B cell (primary cell): ENCODE data around the gene MLLT10. TPM values are rescaled to one million over a fixed set of nuclear protein-coding genes. Genes with fewer than 3 reads are reported as not detected.

Experiments
- ATAC-seq: fragments of 200-7000 bp; cut with Tn5 transposase; one replicate; pipeline ENCODE4 v1.10.0; 2021; ENCODE audit warnings: low read depth, mild to moderate bottlenecking, moderate number of reproducible peaks, moderate library complexity
- CTCF ChIA-PET: fragments of 350-600 bp; sonication (Branson Sonifier 250); formaldehyde crosslinking; loops from one replicate; lab custom pipeline; 2021; ENCODE audit warnings: antibody characterized with exemption, inconsistent platforms; lab: Charles Lee
- POLR2A ChIA-PET: fragments of 350-600 bp; sonication (Branson Sonifier 250); formaldehyde crosslinking; loops from one replicate; lab custom pipeline; 2021; ENCODE audit warnings: antibody characterized with exemption; lab: Charles Lee
- DNase-seq: peaks from one replicate; pipeline ENCODE4 v3.0.0; 2013
- H2AFZ ChIP-seq: 2 replicates; pipeline ENCODE4 v1.6.1; 2012; ENCODE audit warnings: mild to moderate bottlenecking, low read depth, low read length; ENCODE audit not compliant: insufficient read depth, poor library complexity, severe bottlenecking
- H3K27ac ChIP-seq, 2 donors: 1 replicate in 1 of 2; 2 replicates in 1 of 2; pipeline ENCODE4 v1.5.1; 2012 to 2013; ENCODE audit warnings: low read length in 2 of 2, mild to moderate bottlenecking in 2 of 2, moderate library complexity in 1 of 2
- H3K27me3 ChIP-seq, 4 experiments: fragments of 200-600 bp in 1 of 4; sonication (generic) in 1 of 4; replicated peaks in 1 of 4; 1 replicate in 2 of 4; 2 replicates in 2 of 4; pipeline versions ENCODE4 v1.6.1 to v1.7.0; 2013 to 2016; ENCODE audit warnings: low read length in 3 of 4, mild to moderate bottlenecking in 2 of 4, mixed read lengths in 1 of 4, moderate library complexity in 1 of 4; ENCODE audit not compliant: insufficient read depth in 4 of 4, control insufficient read depth in 3 of 4; ENCODE audit errors: control extremely low read depth in 1 of 4
- H3K36me3 ChIP-seq, 2 experiments: replicated peaks in 1 of 2; 1 replicate in 1 of 2; 2 replicates in 1 of 2; pipeline versions ENCODE4 v1.6.1 to v1.7.1; 2013; ENCODE audit warnings: low read length in 1 of 2; ENCODE audit not compliant: insufficient read depth in 2 of 2, control insufficient read depth in 1 of 2; ENCODE audit errors: control extremely low read depth in 1 of 2, extremely low read depth in 1 of 2
- H3K4me1 ChIP-seq, 2 donors: fragments of 200-600 bp in 1 of 2; sonication (generic) in 1 of 2; 1 replicate in 1 of 2; 2 replicates in 1 of 2; pipeline versions ENCODE4 v1.5.1 to v1.6.1; 2013 to 2017; ENCODE audit warnings: low read length in 2 of 2; ENCODE audit not compliant: control insufficient read depth in 2 of 2, insufficient read depth in 2 of 2
- H3K4me2 ChIP-seq: replicated peaks from 2 replicates; pipeline ENCODE3; 2012; ENCODE audit warnings: mild to moderate bottlenecking, low read depth, low read length; ENCODE audit not compliant: poor library complexity, severe bottlenecking
- H3K4me3 ChIP-seq, 5 experiments: fragments of 200-600 bp in 1 of 5; sonication (generic) in 1 of 5; 1 replicate in 3 of 5; 2 replicates in 2 of 5; pipeline versions ENCODE4 v1.5.1 to v1.7.0; 2011 to 2016; ENCODE audit warnings: low read length in 4 of 5, mild to moderate bottlenecking in 4 of 5, low read depth in 2 of 5, control low read depth in 1 of 5, moderate library complexity in 1 of 5; ENCODE audit not compliant: insufficient read depth in 1 of 5; ENCODE audit errors: control extremely low read depth in 1 of 5, extremely low read depth in 1 of 5
- H3K79me2 ChIP-seq: fragments of 200-600 bp; sonication (generic); one replicate; pipeline ENCODE4 v1.6.0; 2016; ENCODE audit warnings: low read length; ENCODE audit not compliant: control insufficient read depth, insufficient read depth
- H3K9ac ChIP-seq: fragments of 200-600 bp; sonication (generic); 2 replicates; pipeline ENCODE4 v1.6.1; 2017; ENCODE audit warnings: mild to moderate bottlenecking, low read length, moderate library complexity
- H3K9me3 ChIP-seq, 3 donors: one replicate each; pipeline versions ENCODE4 v1.6.1 to v1.7.1; 2013; ENCODE audit warnings: low read length in 2 of 3; ENCODE audit not compliant: control insufficient read depth in 2 of 3, insufficient read depth in 1 of 3; ENCODE audit errors: control extremely low read depth in 1 of 3
- H4K20me1 ChIP-seq: 2 replicates; pipeline ENCODE4 v1.6.0; 2012; ENCODE audit warnings: mild to moderate bottlenecking, low read length; ENCODE audit not compliant: insufficient read depth, control insufficient read depth, poor library complexity, severe bottlenecking
- H3K27ac Mint-ChIP-seq: one replicate; pipeline ENCODE4 v1.8.0; 2021; ENCODE audit warnings: mixed read lengths
- H3K27me3 Mint-ChIP-seq: one replicate; pipeline ENCODE4 v1.8.0; 2021; ENCODE audit warnings: mixed read lengths
- H3K4me1 Mint-ChIP-seq: one replicate; pipeline ENCODE4 v1.8.0; 2021; ENCODE audit warnings: mixed read lengths
- H3K4me3 Mint-ChIP-seq: one replicate; pipeline ENCODE4 v1.8.0; 2021; ENCODE audit warnings: mixed read lengths
- H3K9me3 Mint-ChIP-seq: one replicate; pipeline ENCODE4 v1.8.0; 2022; ENCODE audit warnings: mixed read lengths; ENCODE audit not compliant: insufficient read depth
- EZH2 ChIP-seq: IDR thresholded peaks from 2 replicates; pipeline ENCODE4 v1.6.1; 2012; ENCODE audit warnings: borderline replicate concordance, low read depth, mild to moderate bottlenecking, moderate library complexity, low read length; ENCODE audit not compliant: insufficient read depth, poor library complexity, severe bottlenecking
- WGBS: methylation state at CpG from one replicate; pipeline ENCODE4 v1.1.5; 2013; ENCODE audit warnings: missing lambda C conversion rate; ENCODE audit not compliant: insufficient coverage; 5-methylcytosine and 5-hydroxymethylcytosine counted together
- intact Hi-C: fragments of 100-400 bp; cut with micrococcal nuclease; formaldehyde crosslinking; loops from one replicate; pipeline ENCODE4 v1.10.0; 2022
- polyA plus RNA-seq: library from polyadenylated mRNA; depleted of rRNA; stranded (reverse); fragments of >200 nt; gene quantifications from 2 replicates; pipeline ENCODE4 v1.2.3, GENCODE V29; 2012
- total RNA-seq, 2 donors: library from RNA; stranded (reverse); fragments of 120-200 nt in 1 of 2; gene quantifications; 1 replicate in 1 of 2; 2 replicates in 1 of 2; pipeline versions ENCODE4 v1.2.3 to v1.2.4, GENCODE V29; 2013 to 2022
- TF ChIP-seq, protein P1 (sequence below): fragments of 200-600 bp; IDR thresholded peaks from one replicate; pipeline ENCODE4 v1.8.0; 2022; ENCODE audit warnings: antibody characterized with exemption, mild to moderate bottlenecking

The MLLT10 gene
- total and polyA plus RNA-seq, 2 donors (not counting 1 experiment from before 2014, with no cell fraction given), result 21.7 to 70.5 TPM

DNA sequence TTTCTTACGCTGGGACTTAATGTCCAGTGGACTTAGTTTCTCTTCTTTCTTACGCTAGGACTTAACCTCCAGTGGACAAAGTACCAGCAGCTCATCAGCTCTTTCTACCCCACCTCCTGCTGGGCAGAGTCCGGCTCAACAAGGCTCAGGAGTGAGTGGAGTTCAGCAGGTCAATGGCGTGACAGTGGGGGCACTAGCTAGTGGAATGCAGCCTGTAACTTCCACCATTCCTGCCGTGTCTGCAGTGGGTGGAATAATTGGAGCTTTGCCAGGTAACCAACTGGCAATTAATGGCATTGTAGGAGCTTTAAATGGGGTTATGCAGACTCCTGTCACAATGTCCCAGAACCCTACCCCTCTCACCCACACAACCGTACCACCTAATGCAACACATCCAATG, 199.7 kb downstream of the MLLT10 start:
- Mint-ChIP-seq H3K4me3 (no peak overlapping the region), H3K27me3 (no peaks in the 10 kb centered on the region), H3K4me1 (no peaks in the 10 kb centered on the region), H3K27ac (no peak overlapping the region), H3K9me3 (no peaks in the 10 kb centered on the region)
- H3K4me1 ChIP-seq, result no peaks in the 10 kb centered on the region
- H3K27me3 ChIP-seq, result no peaks in the 10 kb centered on the region
- TF ChIP-seq, protein P1, sequence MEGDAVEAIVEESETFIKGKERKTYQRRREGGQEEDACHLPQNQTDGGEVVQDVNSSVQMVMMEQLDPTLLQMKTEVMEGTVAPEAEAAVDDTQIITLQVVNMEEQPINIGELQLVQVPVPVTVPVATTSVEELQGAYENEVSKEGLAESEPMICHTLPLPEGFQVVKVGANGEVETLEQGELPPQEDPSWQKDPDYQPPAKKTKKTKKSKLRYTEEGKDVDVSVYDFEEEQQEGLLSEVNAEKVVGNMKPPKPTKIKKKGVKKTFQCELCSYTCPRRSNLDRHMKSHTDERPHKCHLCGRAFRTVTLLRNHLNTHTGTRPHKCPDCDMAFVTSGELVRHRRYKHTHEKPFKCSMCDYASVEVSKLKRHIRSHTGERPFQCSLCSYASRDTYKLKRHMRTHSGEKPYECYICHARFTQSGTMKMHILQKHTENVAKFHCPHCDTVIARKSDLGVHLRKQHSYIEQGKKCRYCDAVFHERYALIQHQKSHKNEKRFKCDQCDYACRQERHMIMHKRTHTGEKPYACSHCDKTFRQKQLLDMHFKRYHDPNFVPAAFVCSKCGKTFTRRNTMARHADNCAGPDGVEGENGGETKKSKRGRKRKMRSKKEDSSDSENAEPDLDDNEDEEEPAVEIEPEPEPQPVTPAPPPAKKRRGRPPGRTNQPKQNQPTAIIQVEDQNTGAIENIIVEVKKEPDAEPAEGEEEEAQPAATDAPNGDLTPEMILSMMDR, result no peak
- TF ChIP-seq EZH2, result no peak
- H3K79me2 ChIP-seq, result no peaks in the 10 kb centered on the region
- intact Hi-C loops, result no loop called here
- DNase-seq (no peak), ATAC-seq (no peak)
- H4K20me1 ChIP-seq, result no peaks in the 10 kb centered on the region
- H2AFZ ChIP-seq, result no peak overlapping the region
- no peak overlapping the region for H3K9ac ChIP-seq
- POLR2A ChIA-PET, result no interaction called here
- H3K27ac ChIP-seq, result no peak overlapping the region
- CTCF ChIA-PET, result interaction anchor here (1.9 kb wide), 1 partner anchor 9 kb away, joined by 4 read pairs; no protein-coding TSS in a partner anchor
- 100% methylated on average over 4 of the region's 6 CpGs for WGBS
- peaks cover 4 to 52% of the 10 kb centered on the region in 2 experiments for H3K36me3 ChIP-seq
- no peak overlapping the region for H3K4me3 ChIP-seq
- no peak overlapping the region for H3K4me2 ChIP-seq
- H3K9me3 ChIP-seq, result no peaks in the 10 kb centered on the region

DNA sequence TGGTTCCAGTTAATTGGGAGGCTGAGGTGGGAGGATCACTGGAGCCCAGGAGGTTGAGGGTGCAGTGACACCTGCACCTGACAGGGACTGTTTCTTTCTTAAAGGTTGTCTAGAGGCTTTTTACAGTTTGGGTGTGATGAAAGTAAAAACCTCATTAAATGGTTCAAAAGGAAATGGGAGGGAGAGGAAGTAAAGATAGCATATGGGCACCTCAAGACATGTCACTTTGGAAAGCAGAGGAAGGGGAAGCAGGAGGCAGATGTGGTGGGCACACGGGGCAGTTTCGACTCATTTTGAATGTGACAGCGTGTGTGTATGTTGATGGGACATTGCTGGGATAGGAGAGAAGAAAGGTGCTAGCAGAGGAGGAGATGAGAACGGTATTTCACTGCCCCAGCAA, 203.1 kb downstream of the MLLT10 start:
- H4K20me1 ChIP-seq, result no peaks in the 10 kb centered on the region
- H3K4me3 ChIP-seq, result no peak overlapping the region
- no peak overlapping the region for H3K9ac ChIP-seq
- peaks cover 2 to 69% of the 10 kb centered on the region in 2 experiments for H3K36me3 ChIP-seq
- ATAC-seq, result no peak
- no peak overlapping the region for H3K27ac ChIP-seq
- H3K4me1 ChIP-seq, result no peaks in the 10 kb centered on the region
- H2AFZ ChIP-seq, result no peak overlapping the region
- no peaks in the 10 kb centered on the region for H3K9me3 ChIP-seq
- no peaks in the 10 kb centered on the region for H3K79me2 ChIP-seq
- Mint-ChIP-seq H3K27ac (no peak overlapping the region), H3K9me3 (no peaks in the 10 kb centered on the region), H3K4me1 (peaks cover 4% of the 10 kb centered on the region), H3K27me3 (no peaks in the 10 kb centered on the region), H3K4me3 (no peak overlapping the region)
- H3K27me3 ChIP-seq, result no peaks in the 10 kb centered on the region
- no peak for DNase-seq
- CTCF ChIA-PET, result no interaction called here
- POLR2A ChIA-PET, result no interaction called here
- intact Hi-C loops, result no loop called here
- TF ChIP-seq, protein P1, result no peak
- TF ChIP-seq EZH2, result no peak
- no peak overlapping the region for H3K4me2 ChIP-seq
- 19% methylated on average over 4 of the region's 4 CpGs for WGBS
